Astrocyte of the spinal cord (primary cell): ENCODE data around the gene RP9.

Experiments
- DNase-seq: peaks from one replicate; pipeline ENCODE4 v3.0.0; 2011; ENCODE audit warnings: low read depth, low spot score
- H3K4me3 ChIP-seq: 2 replicates; pipeline ENCODE4 v1.5.1; 2011; ENCODE audit warnings: low read depth, mild to moderate bottlenecking, low read length, moderate library complexity
- in situ Hi-C: cut with HindIII; loops from 2 replicates; pipeline ENCODE4 v1.10.0; 2017; ENCODE audit warnings: low sequenced_read_pairs
- TF ChIP-seq, protein P1 (sequence below): IDR thresholded peaks from 2 replicates; pipeline ENCODE4 v1.5.1; 2012; ENCODE audit warnings: low read depth, mild to moderate bottlenecking, low read length, inconsistent platforms

Gene RP9

GRCh38 chr7:33079763-33080690 lies 29.2 kb downstream of the RP9 start:
- H3K4me3 ChIP-seq = no peak overlapping the region
- TF ChIP-seq, protein P1, sequence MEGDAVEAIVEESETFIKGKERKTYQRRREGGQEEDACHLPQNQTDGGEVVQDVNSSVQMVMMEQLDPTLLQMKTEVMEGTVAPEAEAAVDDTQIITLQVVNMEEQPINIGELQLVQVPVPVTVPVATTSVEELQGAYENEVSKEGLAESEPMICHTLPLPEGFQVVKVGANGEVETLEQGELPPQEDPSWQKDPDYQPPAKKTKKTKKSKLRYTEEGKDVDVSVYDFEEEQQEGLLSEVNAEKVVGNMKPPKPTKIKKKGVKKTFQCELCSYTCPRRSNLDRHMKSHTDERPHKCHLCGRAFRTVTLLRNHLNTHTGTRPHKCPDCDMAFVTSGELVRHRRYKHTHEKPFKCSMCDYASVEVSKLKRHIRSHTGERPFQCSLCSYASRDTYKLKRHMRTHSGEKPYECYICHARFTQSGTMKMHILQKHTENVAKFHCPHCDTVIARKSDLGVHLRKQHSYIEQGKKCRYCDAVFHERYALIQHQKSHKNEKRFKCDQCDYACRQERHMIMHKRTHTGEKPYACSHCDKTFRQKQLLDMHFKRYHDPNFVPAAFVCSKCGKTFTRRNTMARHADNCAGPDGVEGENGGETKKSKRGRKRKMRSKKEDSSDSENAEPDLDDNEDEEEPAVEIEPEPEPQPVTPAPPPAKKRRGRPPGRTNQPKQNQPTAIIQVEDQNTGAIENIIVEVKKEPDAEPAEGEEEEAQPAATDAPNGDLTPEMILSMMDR = no peak
- in situ Hi-C loops = no loop called here
- no peak for DNase-seq

DNA sequence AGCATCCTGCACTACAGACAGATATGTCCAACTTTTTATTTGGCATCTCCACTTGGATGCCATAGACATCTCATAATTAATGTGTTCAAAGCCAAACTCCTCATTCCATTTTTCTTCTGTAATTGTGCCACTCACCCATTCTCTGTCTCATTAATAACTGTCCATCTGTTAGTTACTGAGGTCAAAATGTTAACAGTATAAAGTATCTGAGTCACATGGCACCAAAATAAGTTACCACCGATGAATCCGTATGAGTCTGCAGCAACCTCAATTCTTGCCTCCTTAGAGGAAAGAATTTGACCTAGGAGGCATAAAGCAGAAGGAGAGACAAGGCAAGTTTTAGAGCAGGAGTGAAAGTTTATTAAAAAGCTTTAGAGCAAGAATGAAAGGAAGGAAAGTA lies 30.1 kb downstream of the RP9 start:
- DNase-seq = no peak
- TF ChIP-seq, protein P1 = no peak
- in situ Hi-C loops = no loop called here
- no peak overlapping the region for H3K4me3 ChIP-seq

- no peak for DNase-seq
- no peak overlapping the region for H3K4me3 ChIP-seq
- in situ Hi-C loops = no loop called here
- TF ChIP-seq, protein P1 = no peak
These were observed 32.5 kb downstream of the RP9 start for GRCh38 chr7:33076737-33077136.

GRCh38 chr7:33075818-33076518 lies 33.2 kb downstream of the RP9 start:
- no peak for DNase-seq
- H3K4me3 ChIP-seq = no peak overlapping the region
- TF ChIP-seq, protein P1 = no peak
- in situ Hi-C loops = no loop called here

- in situ Hi-C loops = no loop called here
- DNase-seq = no peak
- TF ChIP-seq, protein P1 = no peak
- H3K4me3 ChIP-seq = no peak overlapping the region
These were observed 36.0 kb downstream of the RP9 start for GRCh38 chr7:33073243-33073642.

DNA sequence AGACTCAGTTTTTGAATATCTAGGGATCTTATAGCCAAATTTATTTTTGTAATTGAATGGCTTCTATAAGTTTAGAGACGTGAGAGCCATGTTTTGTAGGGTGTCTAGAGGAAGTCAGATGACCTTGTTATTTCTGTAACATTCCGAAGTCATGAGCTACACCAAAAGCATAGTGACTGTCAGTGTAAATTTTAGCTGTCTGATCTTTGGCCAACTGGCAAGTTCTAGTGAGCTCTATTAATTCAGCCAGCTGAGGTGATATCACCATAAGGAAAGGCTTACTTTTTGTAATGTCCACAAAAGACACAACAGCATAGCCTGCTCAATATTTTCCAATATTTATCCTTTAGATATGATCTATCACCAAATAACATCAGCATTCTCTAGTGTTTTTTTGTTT lies 36.7 kb downstream of the RP9 start:
- peak; percentile 65 for DNase-seq
- in situ Hi-C loops = no loop called here
- TF ChIP-seq, protein P1 = no peak
- no peak overlapping the region for H3K4me3 ChIP-seq
